Small intestine (tissue), 7 donors: ENCODE data around the gene DAPK3. TPM values are rescaled to one million over a fixed set of nuclear protein-coding genes. Genes with fewer than 3 reads are reported as not detected.
"Not testable (repeated sequence)": the region's sequence is repeated elsewhere in the genome, so short reads cannot be mapped to it uniquely, and the experiment has no call there.

Source experiments
- DNase-seq, 2 donors: peaks; one replicate each; pipeline versions ENCODE4 v3.0.0 to v3.0.0-alpha.2; 2013
- FAIRE-seq: peaks from 2 replicates; lab custom pipeline; 2012; peaks lifted over from hg19 to GRCh38; lab: Jason Lieb, UNC
- H3K27ac ChIP-seq, 3 donors: one replicate each; pipeline ENCODE4 v1.5.1; 2013; ENCODE audit warnings: low read length in 2 of 3, mild to moderate bottlenecking in 2 of 3, control low read depth in 1 of 3, inconsistent platforms in 1 of 3, low read depth in 1 of 3, moderate library complexity in 1 of 3
- H3K27me3 ChIP-seq, 3 donors: one replicate each; pipeline ENCODE4 v1.6.1; 2013; ENCODE audit warnings: low read length in 3 of 3, inconsistent platforms in 1 of 3; ENCODE audit not compliant: control insufficient read depth in 3 of 3, insufficient read depth in 3 of 3
- H3K36me3 ChIP-seq, 3 donors: one replicate each; pipeline ENCODE4 v1.6.1; 2013; ENCODE audit warnings: low read length in 3 of 3, inconsistent platforms in 1 of 3, low read depth in 1 of 3, mild to moderate bottlenecking in 1 of 3, moderate library complexity in 1 of 3; ENCODE audit not compliant: control insufficient read depth in 3 of 3, insufficient read depth in 2 of 3
- H3K4me1 ChIP-seq, 3 donors: one replicate each; pipeline ENCODE4 v1.6.1; 2013; ENCODE audit warnings: low read length in 2 of 3, inconsistent platforms in 1 of 3, low read depth in 1 of 3, mild to moderate bottlenecking in 1 of 3, moderate library complexity in 1 of 3; ENCODE audit not compliant: control insufficient read depth in 3 of 3, insufficient read depth in 2 of 3
- H3K4me3 ChIP-seq, 3 donors: one replicate each; pipeline ENCODE4 v1.5.1; 2013; ENCODE audit warnings: low read length in 3 of 3, control low read depth in 1 of 3, inconsistent platforms in 1 of 3, low read depth in 1 of 3, mild to moderate bottlenecking in 1 of 3, moderate library complexity in 1 of 3
- H3K9me3 ChIP-seq, 2 donors: one replicate each; pipeline ENCODE4 v1.6.1; 2013; ENCODE audit warnings: low read depth in 1 of 2, low read length in 1 of 2; ENCODE audit not compliant: control insufficient read depth in 2 of 2, insufficient read depth in 1 of 2
- WGBS, 3 donors: extraction: QIAGEN DNeasy Blood & Tissue Kit; methylation state at CpG; one replicate each; pipeline ENCODE4 v1.1.7; 2013; 5-methylcytosine and 5-hydroxymethylcytosine counted together
- polyA plus RNA-seq, 4 donors: library from polyadenylated mRNA; stranded (reverse) in 3 of 4; unstranded in 1 of 4; fragments of 200-250 nt in 3 of 4; fragments of 120-200 nt in 1 of 4; gene quantifications; one replicate each; pipeline versions ENCODE4 v1.2.1 to v1.2.3, GENCODE V29; 2013
- donor health status: healthy with polysubstance abuse.
- donor health status: control.
- donor health status: control.
- donor health status: Bipolar disorder and iron deficiency.
- donor health status: healthy.

Gene DAPK3
- polyA plus RNA-seq, 4 donors, result 41.7 to 72.4 (median 60.5) TPM

DNA sequence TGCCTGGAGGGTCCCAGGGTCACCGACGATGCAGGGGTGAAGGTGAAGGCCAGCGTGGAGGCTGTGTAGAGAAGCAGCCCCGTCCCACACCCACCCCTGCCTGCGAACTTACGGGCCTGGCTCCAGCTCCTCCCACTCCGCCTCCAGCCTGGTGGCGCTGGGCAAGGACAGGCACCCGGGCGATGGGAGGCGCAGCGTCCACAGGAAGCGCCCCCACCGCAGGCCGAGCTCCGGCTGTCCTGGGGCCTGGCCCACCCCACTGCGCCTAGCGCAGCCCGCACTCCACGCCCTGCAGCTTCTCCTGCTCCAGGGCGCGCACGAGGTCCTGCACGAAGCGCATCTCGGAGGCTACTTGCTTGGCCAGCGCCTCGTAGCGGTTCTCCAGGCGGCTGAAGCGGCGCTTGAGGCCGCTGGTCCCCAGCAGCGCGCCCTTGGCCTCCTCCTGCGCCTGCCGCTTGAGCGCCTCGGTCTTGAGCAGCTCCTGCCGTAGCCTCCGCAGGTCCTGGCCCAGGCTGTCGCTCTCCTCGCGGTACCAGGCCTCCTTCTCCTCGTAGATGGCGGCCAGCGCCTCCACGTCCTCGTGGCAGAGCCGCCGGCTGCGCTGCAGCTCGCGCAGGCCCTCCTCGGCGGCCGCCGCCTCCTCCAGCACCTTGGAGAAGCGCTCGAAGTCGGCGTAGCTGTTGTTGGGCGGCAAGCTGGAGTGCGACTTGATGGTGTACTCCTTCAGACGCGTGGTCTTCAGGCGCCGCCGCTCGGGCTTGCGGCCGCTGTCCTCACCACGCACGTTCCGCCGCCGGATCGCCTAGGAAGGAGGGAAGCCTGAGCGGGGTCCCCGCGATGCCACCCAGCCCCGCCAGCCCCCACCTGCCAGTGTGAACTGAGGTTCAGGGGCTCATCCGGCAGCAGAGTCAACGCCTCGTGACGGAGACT lies 11.8 kb downstream of the DAPK3 start:
- FAIRE-seq (no peak), DNase-seq (no peak)

DNA sequence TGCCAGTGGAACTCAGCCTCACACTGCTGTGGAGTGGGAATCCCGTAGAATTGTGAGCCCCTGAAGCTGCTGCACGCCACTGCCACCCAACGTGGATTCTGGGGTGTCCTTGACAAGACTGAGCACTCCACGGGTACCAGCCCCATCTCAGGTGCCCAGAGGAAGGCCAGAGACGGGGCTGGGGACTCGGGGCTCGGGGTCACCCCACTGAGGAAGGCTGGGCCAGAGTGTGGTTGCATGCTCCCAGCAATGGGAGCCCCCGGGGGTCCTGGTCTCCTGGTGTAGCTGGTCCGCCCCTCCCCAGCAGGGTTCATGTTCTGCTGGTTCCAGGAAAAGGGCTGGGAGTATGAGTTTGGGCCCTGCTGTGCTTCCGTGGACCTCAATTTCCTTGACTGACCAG lies 15.2 kb downstream of the DAPK3 start:
- no peak overlapping the region for H3K27ac ChIP-seq
- peaks cover 12 to 52% (median 18%) of the 10 kb centered on the region in 3 donors for H3K36me3 ChIP-seq
- WGBS, 3 donors, result 84 to 93% (median 86%) methylated on average over 10 of the region's 10 CpGs
- H3K4me1 ChIP-seq, result no peaks in the 10 kb centered on the region
- H3K4me3 ChIP-seq, result no peak overlapping the region
- no peaks in the 10 kb centered on the region for H3K27me3 ChIP-seq
- no peaks in the 10 kb centered on the region for H3K9me3 ChIP-seq
- FAIRE-seq, result no peak
- no peak for DNase-seq

More for the DNA sequence above, 11.8 kb downstream of the DAPK3 start:
- Histone ChIP-seq H3K27ac (no peak overlapping the region), H3K9me3 (no peaks in the 10 kb centered on the region), H3K36me3 (peaks cover 23 to 84% (median 29%) of the 10 kb centered on the region in 3 donors), H3K4me1 (no peaks in the 10 kb centered on the region), H3K27me3 (no peaks in the 10 kb centered on the region), H3K4me3 (no peak overlapping the region)
- 96 to 98% (median 97%) methylated on average over 59 to 86 of the region's 86 CpGs for WGBS, 3 donors

DNA sequence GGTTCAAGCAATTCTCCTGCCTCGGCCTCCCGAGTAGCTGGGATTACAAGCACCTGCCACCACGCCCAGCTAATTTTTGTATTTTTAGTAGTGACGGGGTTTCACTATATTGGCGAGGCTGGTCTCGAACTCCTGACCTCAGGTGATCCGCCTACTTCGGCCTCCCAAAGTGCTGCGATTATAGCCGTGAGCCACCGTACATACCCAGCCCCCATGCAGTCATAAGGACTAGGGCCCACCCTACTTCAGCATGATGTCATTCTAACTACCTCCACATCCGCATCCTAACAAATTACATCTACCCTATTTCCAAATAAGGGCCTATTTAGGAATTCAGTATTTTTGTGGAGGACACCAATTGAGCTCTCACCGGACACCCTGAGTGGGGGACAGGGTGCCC lies 15.6 kb downstream of the DAPK3 start:
- WGBS, 3 donors, result 74 to 82% (median 79%) methylated on average over 11 to 13 of the region's 13 CpGs
- H3K27me3 ChIP-seq, H3K4me1 ChIP-seq, DNase-seq, FAIRE-seq, H3K9me3 ChIP-seq, H3K4me3 ChIP-seq, H3K27ac ChIP-seq: not testable (repeated sequence)
- peaks cover 12 to 48% (median 18%) of the 10 kb centered on the region in 3 donors for H3K36me3 ChIP-seq

DNA sequence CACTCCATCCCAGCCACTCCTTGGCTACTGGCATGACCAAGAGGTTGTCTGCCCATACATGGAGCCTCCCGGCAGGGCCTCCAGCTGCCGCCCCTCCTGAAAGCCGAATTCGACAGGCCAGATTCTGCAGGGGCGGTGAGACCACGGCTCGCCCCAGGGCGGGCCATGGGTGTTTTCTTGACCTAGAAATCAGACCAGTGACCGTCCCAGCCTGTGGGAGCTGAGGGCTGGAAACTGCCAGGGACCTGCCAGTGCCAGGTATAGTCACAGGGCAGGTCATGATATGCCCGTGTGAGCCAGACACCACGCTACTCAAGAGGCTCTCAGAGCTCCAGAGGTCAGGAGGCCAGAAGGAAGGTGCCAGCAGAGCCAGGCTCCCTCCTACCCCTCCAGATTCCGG lies 16.8 kb downstream of the DAPK3 start:
- Histone ChIP-seq H3K36me3 (peaks cover 4 to 37% (median 17%) of the 10 kb centered on the region in 3 donors), H3K27ac (no peak overlapping the region), H3K4me3 (no peak overlapping the region), H3K4me1 (no peaks in the 10 kb centered on the region), H3K9me3 (no peaks in the 10 kb centered on the region), H3K27me3 (no peaks in the 10 kb centered on the region)
- FAIRE-seq (no peak), DNase-seq (no peak)
- WGBS, 3 donors, result 85 to 87% (median 86%) methylated on average over 11 to 12 of the region's 12 CpGs

DNA sequence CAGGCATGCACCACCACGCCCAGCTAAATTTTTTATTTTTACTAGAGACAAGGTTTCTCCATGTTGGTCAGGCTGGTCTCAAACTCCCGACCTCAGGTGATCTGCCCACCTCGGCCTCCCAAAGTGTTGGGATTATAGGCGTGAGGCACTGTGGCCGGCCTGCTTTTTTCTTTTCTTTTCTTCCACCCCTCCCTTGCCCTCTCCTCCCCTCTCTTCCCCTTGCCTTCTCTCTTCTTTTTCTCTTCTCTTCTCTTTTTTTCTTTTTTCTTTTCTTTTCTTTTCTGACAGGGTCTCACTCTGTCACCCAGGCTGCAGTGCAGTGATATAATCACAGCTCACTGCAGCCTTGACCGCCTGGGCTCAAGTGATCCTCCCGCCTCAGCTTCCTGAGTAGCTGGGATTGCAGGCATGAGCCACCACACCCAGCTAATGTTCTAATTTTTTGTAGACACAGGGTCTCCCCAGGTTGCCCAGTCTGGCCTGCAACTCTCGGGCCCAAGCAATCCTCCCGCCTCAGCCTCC lies 18.1 kb downstream of the DAPK3 start:
- not testable (repeated sequence) for DNase-seq, H3K27ac ChIP-seq, H3K4me3 ChIP-seq, H3K27me3 ChIP-seq, FAIRE-seq, H3K9me3 ChIP-seq, H3K4me1 ChIP-seq
- WGBS, 3 donors, result 80 to 84% (median 81%) methylated on average over 9 of the region's 9 CpGs
- peaks cover 0 to 24% (median 6%) of the 10 kb centered on the region in 3 donors for H3K36me3 ChIP-seq

DNA sequence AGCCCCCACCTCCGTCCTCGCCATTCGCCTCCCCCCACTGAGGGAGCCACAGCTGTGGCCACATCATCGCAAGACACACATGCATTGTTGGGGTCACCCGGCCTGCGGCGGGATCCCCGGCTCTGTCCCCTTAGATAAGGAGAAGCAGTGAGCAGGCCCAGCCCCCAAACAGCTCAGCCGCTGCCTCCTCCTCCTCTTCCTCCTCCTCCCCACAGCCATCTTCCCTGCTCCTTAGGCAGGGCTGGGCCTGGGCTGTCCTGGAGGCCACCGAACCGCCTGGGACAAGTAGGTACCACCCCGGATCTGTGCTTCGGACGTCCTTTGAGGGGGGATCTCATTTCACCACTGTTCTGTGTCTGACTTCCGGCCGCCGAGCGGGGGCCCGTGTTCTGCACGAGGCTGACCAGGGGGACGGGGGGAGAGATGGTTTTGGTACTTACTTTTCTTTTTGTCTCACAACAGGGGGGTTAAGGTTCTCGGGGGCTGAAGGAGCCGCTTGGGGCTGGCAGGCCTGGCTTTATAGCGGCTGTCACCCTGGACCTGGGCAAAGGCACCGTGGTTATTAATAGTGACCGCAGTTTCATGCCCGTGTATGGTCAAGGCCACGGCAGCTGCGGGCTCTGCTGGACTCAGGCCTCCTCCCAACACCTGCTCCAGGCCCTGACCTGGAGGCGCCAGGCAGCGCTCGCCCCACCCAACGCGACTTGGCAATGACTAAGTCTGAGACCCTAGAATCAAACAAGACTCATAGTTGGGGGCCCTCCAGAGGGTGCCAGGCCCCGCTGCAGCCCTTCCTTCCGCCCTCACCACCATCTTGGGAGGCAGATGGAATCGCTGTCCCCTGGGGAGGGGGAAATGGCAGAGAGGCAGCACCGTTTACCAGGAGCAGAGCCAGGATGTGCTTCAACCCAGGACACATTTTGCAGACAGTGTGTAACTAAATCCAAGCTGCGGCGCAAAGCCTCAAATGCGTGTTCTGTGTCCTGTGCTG lies 19.7 kb downstream of the DAPK3 start:
- peaks cover 0 to 12% (median 5%) of the 10 kb centered on the region in 3 donors for H3K36me3 ChIP-seq
- H3K27ac ChIP-seq, result peak overlapping the region in 2 of 3 donors; percentile 18 to 30
- H3K4me3 ChIP-seq, result peak overlapping the region in 1 of 3 donors; percentile 3
- 35 to 44% (median 43%) methylated on average over 38 to 41 of the region's 41 CpGs for WGBS, 3 donors
- no peaks in the 10 kb centered on the region for H3K4me1 ChIP-seq
- no peak for FAIRE-seq
- H3K9me3 ChIP-seq, result no peaks in the 10 kb centered on the region
- no peaks in the 10 kb centered on the region for H3K27me3 ChIP-seq
- DNase-seq, result no peak

DNA sequence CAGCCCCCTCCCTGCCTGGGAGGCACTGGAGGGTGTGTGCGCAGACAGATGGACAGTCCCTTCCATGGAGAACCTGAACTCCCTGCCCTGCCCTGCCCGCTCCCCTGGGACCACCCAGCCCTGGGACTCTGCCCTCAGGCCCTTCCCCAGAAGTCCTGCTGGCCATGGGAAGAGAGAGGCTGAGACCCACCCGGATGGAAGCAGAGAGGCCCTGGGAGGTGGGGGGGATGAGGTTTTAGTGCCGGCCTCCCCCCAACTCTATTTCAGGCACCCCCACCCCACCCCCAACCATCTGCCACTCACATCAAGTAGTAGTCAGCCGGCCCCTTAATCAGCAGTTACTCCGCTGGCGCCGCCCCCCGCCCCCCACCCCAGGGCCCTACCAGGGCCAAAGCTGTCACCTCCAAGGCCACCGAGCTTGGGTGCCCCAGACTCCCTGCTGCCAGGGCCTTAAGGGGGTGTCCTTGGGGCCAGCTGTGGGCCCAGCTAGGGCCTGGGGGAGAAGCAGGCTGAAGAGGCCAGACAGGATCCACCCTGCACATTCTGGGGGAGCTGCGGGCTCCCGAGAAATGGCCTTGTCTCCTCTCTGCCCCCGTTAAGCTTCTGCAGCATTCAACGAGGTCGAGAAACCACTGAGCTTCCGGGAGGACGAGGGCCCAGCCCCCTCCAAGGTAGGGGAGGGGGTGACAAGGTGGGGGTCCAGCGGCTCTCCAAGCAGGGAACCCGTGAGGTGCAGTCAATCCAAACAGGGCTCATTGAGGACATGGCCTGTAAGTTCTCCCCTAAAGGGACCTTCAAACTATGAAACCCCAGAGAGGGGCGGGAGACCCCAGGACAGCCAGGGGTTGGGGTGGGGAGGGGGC lies 20.7 kb downstream of the DAPK3 start:
- WGBS, 3 donors, result 37 to 53% (median 49%) methylated on average over 15 to 20 of the region's 20 CpGs
- no peaks in the 10 kb centered on the region for H3K27me3 ChIP-seq
- peak overlapping the region in 1 of 3 donors; percentile 3 for H3K4me3 ChIP-seq
- no peaks in the 10 kb centered on the region for H3K9me3 ChIP-seq
- FAIRE-seq, result no peak
- DNase-seq, result no peak
- H3K36me3 ChIP-seq, result peaks cover 0 to 4% (median 0%) of the 10 kb centered on the region in 3 donors
- no peaks in the 10 kb centered on the region for H3K4me1 ChIP-seq
- no peak overlapping the region for H3K27ac ChIP-seq
